GM12878 (cell line): Measurements from ENCODE around the gene TACR3.

ENCODE experiments used
- EZH2 ChIP-seq: IDR thresholded peaks from 2 replicates; pipeline ENCODE4 v1.6.1; 2012; ENCODE audit warnings: low read depth, mild to moderate bottlenecking, control low read depth, inconsistent platforms, low read length, borderline replicate concordance; ENCODE audit not compliant: control insufficient read depth
- PML ChIP-seq: IDR thresholded peaks from 2 replicates; pipeline ENCODE4 v1.6.1; 2012; ENCODE audit warnings: low read length, inconsistent platforms
- POLR2AphosphoS5 ChIP-seq: IDR thresholded peaks from 2 replicates; pipeline ENCODE4 v1.6.1; 2011; ENCODE audit warnings: mild to moderate bottlenecking, low read length, inconsistent platforms
- PRDM15 ChIP-seq: fragments of 450-650 bp; formaldehyde crosslinking; IDR thresholded peaks from 2 replicates; pipeline ENCODE4 v1.4.0; 2020; ENCODE audit warnings: mild to moderate bottlenecking, moderate library complexity
- RBBP5 ChIP-seq: fragments of 200-600 bp; sonication (generic); conservative IDR thresholded peaks from 2 replicates; pipeline ENCODE4 v1.6.1; 2016
- RELA ChIP-seq: fragments of 450-650 bp; IDR thresholded peaks from 2 replicates; pipeline ENCODE4 v1.8.0; 2014; ENCODE audit warnings: borderline replicate concordance; ENCODE audit not compliant: partially characterized antibody
- RFX5 ChIP-seq: IDR thresholded peaks from 2 replicates; pipeline ENCODE4 v1.6.1; 2011; ENCODE audit warnings: low read depth, low read length, improper control_type of control experiment
- SP1 ChIP-seq: IDR thresholded peaks from one replicate; pipeline ENCODE4 v1.6.1; 2011; ENCODE audit warnings: low read depth, low read length
- TBL1XR1 ChIP-seq: IDR thresholded peaks from 2 replicates; pipeline ENCODE4 v1.6.1; 2012; ENCODE audit warnings: low read depth, low read length, improper control_type of control experiment
- YY1 ChIP-seq: IDR thresholded peaks from 2 replicates; pipeline ENCODE4 v1.6.1; 2011; ENCODE audit warnings: low read depth, mild to moderate bottlenecking, low read length
- ZNF274 ChIP-seq: IDR thresholded peaks from one replicate; pipeline ENCODE4 v1.8.0; 2011; ENCODE audit not compliant: insufficient read length, insufficient read depth
- TF ChIP-seq, protein P1 (sequence below): fragments of 450-650 bp; IDR thresholded peaks from 2 replicates; pipeline ENCODE4 v1.6.1; 2017; ENCODE audit warnings: antibody characterized with exemption, mild to moderate bottlenecking, moderate library complexity
- TF ChIP-seq, protein P2 (sequence below), 3 experiments: IDR thresholded peaks in 2 of 3; conservative IDR thresholded peaks in 1 of 3; 2 replicates each; pipeline ENCODE4 v1.5.1; 2011; ENCODE audit warnings: low read depth in 3 of 3, low read length in 3 of 3, mild to moderate bottlenecking in 3 of 3, control low read depth in 2 of 3, moderate library complexity in 2 of 3, inconsistent platforms in 1 of 3, mixed read lengths in 1 of 3; ENCODE audit not compliant: control insufficient read depth in 2 of 3, insufficient read depth in 1 of 3; ENCODE audit errors: extremely low read depth in 1 of 3

DNA sequence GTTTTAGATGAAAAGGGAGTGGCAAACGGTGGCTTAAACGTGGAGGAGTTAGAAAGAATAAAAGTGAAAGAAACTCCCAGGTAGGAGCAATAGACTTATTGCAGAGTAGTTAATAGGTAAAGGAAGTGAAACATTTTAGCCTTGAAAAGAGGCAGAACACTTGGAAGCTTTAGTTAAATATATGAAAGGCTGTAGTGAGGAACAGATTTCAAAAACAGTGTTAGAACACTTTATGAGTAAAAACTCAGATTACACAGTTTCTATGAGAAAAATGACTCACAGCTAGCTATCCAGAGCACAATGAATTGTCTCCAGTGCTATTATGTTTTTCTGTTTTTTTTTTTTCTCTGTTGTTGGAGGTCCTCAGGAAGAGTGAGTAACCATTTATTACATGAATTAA, 45.8 kb downstream of the TACR3 start:
- TF ChIP-seq RBBP5 (no peak), PRDM15 (CRISPR knock-in tag) (no peak), EZH2 (no peak), TBL1XR1 (no peak), RELA (no peak), POLR2AphosphoS5 (no peak), YY1 (no peak), RFX5 (no peak), SP1 (no peak), PML (no peak), ZNF274 (no peak)
- TF ChIP-seq, protein P1, sequence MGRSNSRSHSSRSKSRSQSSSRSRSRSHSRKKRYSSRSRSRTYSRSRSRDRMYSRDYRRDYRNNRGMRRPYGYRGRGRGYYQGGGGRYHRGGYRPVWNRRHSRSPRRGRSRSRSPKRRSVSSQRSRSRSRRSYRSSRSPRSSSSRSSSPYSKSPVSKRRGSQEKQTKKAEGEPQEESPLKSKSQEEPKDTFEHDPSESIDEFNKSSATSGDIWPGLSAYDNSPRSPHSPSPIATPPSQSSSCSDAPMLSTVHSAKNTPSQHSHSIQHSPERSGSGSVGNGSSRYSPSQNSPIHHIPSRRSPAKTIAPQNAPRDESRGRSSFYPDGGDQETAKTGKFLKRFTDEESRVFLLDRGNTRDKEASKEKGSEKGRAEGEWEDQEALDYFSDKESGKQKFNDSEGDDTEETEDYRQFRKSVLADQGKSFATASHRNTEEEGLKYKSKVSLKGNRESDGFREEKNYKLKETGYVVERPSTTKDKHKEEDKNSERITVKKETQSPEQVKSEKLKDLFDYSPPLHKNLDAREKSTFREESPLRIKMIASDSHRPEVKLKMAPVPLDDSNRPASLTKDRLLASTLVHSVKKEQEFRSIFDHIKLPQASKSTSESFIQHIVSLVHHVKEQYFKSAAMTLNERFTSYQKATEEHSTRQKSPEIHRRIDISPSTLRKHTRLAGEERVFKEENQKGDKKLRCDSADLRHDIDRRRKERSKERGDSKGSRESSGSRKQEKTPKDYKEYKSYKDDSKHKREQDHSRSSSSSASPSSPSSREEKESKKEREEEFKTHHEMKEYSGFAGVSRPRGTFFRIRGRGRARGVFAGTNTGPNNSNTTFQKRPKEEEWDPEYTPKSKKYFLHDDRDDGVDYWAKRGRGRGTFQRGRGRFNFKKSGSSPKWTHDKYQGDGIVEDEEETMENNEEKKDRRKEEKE, result no peak
- TF ChIP-seq, protein P2, sequence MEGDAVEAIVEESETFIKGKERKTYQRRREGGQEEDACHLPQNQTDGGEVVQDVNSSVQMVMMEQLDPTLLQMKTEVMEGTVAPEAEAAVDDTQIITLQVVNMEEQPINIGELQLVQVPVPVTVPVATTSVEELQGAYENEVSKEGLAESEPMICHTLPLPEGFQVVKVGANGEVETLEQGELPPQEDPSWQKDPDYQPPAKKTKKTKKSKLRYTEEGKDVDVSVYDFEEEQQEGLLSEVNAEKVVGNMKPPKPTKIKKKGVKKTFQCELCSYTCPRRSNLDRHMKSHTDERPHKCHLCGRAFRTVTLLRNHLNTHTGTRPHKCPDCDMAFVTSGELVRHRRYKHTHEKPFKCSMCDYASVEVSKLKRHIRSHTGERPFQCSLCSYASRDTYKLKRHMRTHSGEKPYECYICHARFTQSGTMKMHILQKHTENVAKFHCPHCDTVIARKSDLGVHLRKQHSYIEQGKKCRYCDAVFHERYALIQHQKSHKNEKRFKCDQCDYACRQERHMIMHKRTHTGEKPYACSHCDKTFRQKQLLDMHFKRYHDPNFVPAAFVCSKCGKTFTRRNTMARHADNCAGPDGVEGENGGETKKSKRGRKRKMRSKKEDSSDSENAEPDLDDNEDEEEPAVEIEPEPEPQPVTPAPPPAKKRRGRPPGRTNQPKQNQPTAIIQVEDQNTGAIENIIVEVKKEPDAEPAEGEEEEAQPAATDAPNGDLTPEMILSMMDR (IDR thresholded peaks at IDR 0.05 in 2 of 3, conservative IDR thresholded peaks at IDR 0.05 in 1 of 3; ENCODE audit: control insufficient read depth in 2 of 3, extremely low read depth in 1 of 3, insufficient read depth in 1 of 3, low read depth in 3 of 3, low read length in 3 of 3), result no peak
